Stimulated activated naive CD4-positive, alpha-beta T cell treated with Interleukin-2 at 50 U/mL for 16 hours (primary cell): ENCODE results near the gene ACACB.
A peak's percentile ranks its signal among the peaks of the same experiment; 100 is the strongest.

Source experiments
- DNase-seq: peaks from one replicate; lab custom pipeline; 2025; lab: John Stamatoyannopoulos, UW

ACACB gene

GRCh38 chr12:109258201-109258600 lies 141.8 kb downstream of the ACACB start:
- DNase-seq: no peak

DNA sequence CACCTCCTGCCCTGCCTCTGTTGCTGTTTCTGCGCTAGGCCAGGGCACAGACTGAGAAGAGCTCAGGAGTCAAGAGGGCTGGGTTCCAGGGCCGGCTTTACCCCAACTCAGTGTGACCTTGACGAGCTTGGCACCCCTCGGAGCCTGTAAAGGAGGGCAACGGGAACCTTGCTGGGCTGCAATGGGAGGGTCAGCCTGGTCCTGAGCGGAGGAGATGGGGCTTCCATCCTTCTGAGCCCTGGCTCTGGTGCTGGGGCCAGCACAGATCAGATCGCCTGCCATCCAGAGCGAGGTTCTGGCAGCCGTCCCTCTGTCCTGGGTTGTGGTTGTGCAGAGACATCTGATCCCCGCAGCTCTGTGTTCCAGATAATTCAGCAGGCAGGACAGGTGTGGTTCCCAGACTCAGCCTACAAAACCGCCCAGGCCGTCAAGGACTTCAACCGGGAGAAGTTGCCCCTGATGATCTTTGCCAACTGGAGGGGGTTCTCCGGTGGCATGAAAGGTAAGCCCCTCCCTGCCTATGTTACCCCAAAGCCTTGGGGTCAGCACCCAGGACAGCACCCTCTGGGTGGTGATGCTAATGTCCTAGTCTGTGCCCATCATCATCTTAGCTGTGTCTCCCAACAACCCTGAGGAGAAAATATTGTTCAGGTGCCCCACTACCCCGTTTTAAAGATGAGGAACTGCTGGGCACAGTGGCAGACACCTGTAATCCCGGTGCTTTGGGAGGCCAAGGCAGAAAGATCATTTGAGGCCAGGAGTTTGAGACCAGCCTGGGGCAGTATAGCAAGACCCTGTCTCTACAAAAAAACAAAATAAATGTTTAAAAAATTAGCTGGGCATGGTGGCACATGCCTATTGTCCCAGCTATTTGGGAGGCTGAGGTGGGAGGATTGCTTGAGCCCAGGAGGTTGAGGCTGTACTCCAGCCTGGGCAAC lies 142.5 kb downstream of the ACACB start:
- no peak for DNase-seq

DNA sequence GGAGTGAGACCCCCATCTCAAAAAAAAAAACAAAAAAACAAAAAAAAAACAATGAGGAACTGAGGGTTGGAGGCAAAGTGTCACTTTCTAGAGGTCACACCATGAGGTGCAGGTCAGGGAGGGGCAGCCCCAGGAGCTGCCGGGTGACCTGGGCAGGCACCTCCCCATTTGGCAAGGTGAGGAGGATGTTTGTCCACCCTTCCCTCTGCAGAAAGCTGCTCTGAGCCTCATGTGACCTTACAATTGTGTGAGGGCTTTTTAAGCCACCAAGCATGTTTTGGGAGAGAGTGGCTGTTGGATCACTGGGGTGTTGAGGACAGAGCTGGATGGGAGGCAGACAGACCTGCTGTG lies 143.1 kb downstream of the ACACB start:
- no peak for DNase-seq

- no peak for DNase-seq
Measured at GRCh38 chr12:109261087-109261486, 144.7 kb downstream of the ACACB start.

- DNase-seq: no peak
Measured at GRCh38 chr12:109261939-109262338, 145.6 kb downstream of the ACACB start.

- DNase-seq: no peak
Measured at GRCh38 chr12:109263439-109263838, 147.1 kb downstream of the ACACB start.

DNA sequence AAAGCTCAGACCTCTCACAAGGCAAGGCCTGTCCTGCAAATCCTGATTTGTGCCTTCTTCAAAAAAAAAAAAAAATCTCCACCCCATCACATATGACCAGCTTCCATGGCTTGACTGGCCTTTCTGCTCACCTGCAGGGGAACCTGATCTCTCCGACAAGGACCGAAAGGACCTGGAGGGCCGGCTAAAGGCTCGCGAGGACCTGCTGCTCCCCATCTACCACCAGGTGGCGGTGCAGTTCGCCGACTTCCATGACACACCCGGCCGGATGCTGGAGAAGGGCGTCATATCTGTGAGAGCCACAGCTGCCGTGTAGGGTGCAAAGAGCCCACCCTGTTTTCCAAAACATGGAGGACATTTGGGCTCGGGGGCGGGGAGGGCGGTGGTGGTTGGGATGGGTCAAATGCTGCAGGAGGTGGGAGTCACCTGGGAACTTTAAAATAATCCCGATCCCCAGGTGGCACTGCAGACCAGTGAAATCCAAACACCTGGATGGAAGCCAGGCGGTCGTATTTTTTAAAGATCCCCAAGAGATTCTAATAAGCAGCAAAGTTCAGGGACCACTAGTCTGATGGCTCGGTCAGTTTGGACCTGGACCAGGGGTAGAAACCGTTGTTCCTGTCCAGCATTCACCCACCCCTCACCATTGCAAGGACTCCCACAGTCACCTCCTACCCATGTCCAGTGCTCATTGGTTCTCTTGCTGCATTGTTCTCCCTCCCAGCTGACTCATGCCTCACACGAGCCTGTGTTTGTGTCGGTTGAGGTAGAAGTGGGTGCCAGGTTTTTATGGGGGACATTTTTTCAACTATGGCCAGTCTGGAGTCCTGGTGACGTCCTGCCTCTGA lies 147.9 kb downstream of the ACACB start:
- DNase-seq: peak; percentile 28

- no peak for DNase-seq
Measured at GRCh38 chr12:109264943-109265650, 148.7 kb downstream of the ACACB start.

GRCh38 chr12:109266106-109266879 lies 149.9 kb downstream of the ACACB start:
- no peak for DNase-seq

- DNase-seq: no peak
Measured at GRCh38 chr12:109267361-109267760, 151.0 kb downstream of the ACACB start.

DNA sequence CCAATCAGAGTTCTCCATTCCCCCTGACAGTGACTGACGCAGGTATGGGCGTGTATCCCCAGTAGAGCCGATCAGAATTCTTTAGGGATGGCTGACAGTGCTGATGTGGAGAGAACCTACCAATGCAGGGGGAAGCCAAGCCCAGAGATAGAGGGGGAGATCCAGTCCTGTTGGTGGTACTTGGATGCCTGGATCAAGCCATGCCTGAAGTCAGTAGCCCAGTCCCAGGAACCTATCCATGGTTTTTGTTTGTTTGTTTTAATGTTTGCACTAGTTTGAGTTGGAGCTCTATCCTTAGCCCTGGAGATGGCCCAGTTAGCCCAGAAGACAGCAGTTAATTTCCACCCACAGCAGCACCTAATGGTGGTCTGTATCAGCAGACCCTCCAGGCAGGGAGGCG lies 152.5 kb downstream of the ACACB start:
- DNase-seq: no peak

GRCh38 chr12:109269428-109269827 lies 153.0 kb downstream of the ACACB start:
- no peak for DNase-seq

DNA sequence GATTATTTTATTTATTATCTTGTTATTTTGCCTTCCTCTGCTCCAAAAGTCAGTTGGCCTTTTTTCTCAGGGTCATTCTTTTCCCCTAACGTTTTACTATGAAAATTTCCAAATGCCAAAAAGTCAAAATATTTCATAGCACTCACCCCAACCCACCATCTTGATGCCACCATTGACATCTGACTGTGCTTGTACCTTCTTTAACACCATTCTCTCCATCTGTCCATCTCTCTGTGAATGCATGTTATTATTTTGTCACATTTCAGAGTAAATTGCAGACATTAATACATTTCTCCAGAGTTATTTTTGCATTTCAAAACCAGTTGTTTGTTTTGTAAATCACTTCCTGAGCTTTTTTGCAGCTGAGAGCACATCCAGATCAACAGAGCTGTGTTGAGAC lies 154.1 kb downstream of the ACACB start:
- no peak for DNase-seq

DNA sequence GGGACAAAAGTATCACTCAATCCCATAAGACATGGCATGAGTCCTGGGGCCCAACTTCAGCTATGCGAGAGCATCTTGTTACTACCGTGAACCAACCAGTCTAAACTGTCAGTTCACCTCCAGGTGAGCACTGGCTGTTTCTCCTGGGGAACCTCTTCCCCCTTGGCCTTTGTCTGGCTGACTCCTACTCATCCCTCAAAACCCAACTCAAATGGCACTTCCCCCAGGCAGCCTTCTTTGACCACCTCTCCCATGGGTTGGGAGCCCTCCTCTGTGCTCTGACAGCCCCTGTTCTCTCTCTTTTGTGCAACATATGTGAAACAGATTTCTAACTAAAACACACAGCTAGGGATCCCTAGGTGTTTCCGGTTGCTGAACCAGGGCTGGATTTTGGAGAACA lies 155.0 kb downstream of the ACACB start:
- no peak for DNase-seq

GRCh38 chr12:109273354-109273753 lies 157.0 kb downstream of the ACACB start:
- no peak for DNase-seq

DNA sequence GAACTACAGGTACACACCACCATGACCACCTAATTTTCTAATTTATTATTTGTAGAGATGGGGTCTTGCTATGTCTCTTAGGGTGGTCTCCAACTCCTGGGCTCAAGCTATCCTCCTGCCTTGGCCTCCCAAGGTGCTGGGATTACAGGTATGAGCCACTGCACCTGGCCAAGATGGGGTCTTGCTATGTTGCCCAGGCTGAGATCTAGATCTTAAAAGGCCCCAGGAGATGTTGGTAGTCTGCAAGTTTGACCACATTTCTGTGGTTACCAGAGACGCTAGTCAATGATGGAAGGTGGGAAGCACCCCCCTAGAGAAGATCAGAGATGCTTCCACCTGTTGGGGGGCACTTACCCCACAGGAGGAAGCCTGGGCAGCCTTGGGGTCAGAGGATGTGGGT lies 158.0 kb downstream of the ACACB start:
- no peak for DNase-seq

DNA sequence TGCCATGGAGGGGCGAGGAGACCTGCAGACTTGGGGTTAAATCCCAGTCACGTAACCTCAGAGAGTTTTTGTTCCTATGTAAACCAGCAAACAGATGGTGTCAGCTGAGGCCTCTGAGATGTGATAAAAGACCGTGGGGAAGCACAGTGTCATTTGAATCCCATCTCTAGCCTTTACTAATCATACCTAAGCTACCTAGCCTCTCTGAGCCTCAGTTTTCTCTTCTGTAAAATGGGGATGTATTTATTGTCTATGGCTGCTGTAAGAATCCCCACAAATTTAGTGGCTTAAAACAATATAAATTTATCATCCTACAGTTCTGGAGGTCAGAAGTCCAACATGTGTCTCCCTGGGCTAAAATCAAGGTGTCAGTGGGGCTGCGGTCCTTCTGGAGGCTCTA lies 158.8 kb downstream of the ACACB start:
- no peak for DNase-seq

DNA sequence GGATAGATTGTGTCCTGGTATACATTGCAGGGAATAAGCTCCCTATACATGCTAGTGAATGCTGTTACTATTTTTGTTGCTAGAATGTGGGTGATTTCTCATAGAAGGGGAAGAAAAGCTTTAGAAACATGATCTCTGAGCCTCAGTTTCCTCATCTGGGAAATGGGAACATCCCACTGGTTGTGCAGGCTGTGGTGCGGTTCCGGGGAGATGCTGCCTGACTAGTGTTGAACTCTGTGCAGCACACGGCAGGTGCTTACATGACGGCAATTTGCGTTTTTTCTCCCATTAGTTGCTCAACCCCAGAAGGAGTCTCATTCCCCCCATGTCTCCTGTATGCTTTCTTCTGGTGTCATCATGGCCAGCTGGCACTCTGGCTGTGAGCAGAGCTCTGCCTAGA lies 159.8 kb downstream of the ACACB start:
- DNase-seq: no peak

- no peak for DNase-seq
Measured at GRCh38 chr12:109277255-109277898, 161.0 kb downstream of the ACACB start.

DNA sequence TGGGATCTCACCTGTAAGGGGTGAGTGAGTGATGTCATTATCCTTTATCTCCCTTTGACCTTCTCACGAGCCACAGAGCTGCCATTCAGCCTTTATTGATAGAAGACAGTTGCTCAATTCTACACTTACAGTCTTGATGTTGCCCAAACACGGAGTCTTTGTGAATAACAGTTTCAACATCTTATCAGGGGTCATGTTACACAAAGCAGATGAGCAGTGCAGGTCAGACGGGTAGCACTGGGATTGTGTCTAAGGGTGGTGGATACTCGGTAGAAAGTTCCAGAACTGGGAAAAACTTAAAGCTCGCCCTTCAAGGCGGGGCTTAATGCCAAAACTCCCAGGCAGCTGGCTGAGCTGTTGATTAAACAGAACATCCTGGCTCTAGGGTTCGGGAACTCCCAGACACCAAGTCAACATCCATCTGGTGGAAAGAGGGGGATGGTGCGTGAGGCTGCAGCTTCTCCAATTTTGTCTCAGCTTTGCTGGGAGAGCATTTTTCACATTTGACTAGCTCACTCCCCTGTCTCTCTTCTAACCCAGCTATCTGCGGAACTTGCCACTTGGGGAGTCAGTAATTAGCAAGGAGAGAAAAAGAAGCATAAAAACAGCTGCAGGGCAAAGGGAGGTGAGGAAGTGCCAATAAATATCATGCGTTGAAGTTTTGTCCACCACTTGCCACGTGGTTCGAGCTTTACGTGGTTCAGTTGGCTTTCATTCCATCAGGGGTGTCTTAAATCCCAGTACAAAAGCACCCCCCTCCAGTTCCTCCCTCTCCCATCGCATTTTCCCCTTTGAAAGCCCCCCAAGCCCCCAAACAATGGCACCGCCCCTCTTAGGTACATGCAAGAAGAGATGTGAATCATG lies 161.7 kb downstream of the ACACB start:
- no peak for DNase-seq
